SU-DHL-6 (cell line): Measurements from ENCODE around the gene SUPT4H1.
A peak's percentile ranks its signal among the peaks of the same experiment; 100 is the strongest.

Experiments used
- H2AFZ ChIP-seq: fragments of 200-600 bp; sonication (generic); 2 replicates; pipeline ENCODE4 v1.6.1; 2014; ENCODE audit warnings: low read depth, mild to moderate bottlenecking, moderate library complexity, mixed read lengths, antibody characterized with exemption, low read length; ENCODE audit not compliant: severe bottlenecking
- H3F3A ChIP-seq: fragments of 200-600 bp; shearing (Covaris generic); 2 replicates; pipeline ENCODE4 v1.6.0; 2016; ENCODE audit warnings: antibody characterized with exemption, mild to moderate bottlenecking; ENCODE audit not compliant: insufficient read depth
- H3K27ac ChIP-seq: fragments of 200-600 bp; sonication (generic); 2 replicates; pipeline ENCODE4 v1.5.1; 2016; ENCODE audit warnings: low read depth, mild to moderate bottlenecking, low read length, moderate library complexity, mixed read lengths
- H3K27me3 ChIP-seq: fragments of 200-600 bp; sonication (generic), shearing (Covaris generic); 2 replicates; pipeline ENCODE4 v1.6.0; 2014; ENCODE audit warnings: mild to moderate bottlenecking, low read length
- H3K36me3 ChIP-seq: fragments of 200-600 bp; sonication (generic); 2 replicates; pipeline ENCODE4 v1.6.1; 2014; ENCODE audit warnings: mild to moderate bottlenecking, low read length, mixed read lengths
- H3K4me2 ChIP-seq: fragments of 300-600, 200-600 bp; shearing (Covaris generic), sonication (generic); 2 replicates; pipeline ENCODE4 v1.6.0; 2014; ENCODE audit warnings: low read length, low read depth, mild to moderate bottlenecking; ENCODE audit not compliant: poor library complexity, severe bottlenecking
- H3K4me3 ChIP-seq: fragments of 200-600 bp; sonication (generic); 2 replicates; pipeline ENCODE4 v1.5.1; 2014; ENCODE audit warnings: antibody characterized with exemption, low read length, mild to moderate bottlenecking, mixed read lengths; ENCODE audit not compliant: insufficient read depth, poor library complexity, severe bottlenecking
- H3K79me2 ChIP-seq: fragments of 200-600 bp; sonication (generic); 2 replicates; pipeline ENCODE4 v1.6.1; 2014; ENCODE audit warnings: mild to moderate bottlenecking, low read length, moderate library complexity; ENCODE audit not compliant: insufficient read depth
- H3K9ac ChIP-seq: fragments of 200-600 bp; sonication (generic); 2 replicates; pipeline ENCODE4 v1.7.0; 2014; ENCODE audit warnings: mild to moderate bottlenecking, low read length
- H3K9me2 ChIP-seq: fragments of 200-600 bp; sonication (generic); replicated peaks from 2 replicates; pipeline ENCODE4 v1.6.1; 2014; ENCODE audit warnings: low read length; ENCODE audit not compliant: insufficient read depth
- H3K9me3 ChIP-seq: fragments of 200-600 bp; sonication (generic); 2 replicates; pipeline ENCODE4 v1.6.1; 2014; ENCODE audit warnings: low read length, mixed read lengths; ENCODE audit not compliant: insufficient read depth
- H4K20me1 ChIP-seq: fragments of 200-600 bp; sonication (generic); 2 replicates; pipeline ENCODE4 v1.6.1; 2014; ENCODE audit warnings: low read depth, mild to moderate bottlenecking, antibody characterized with exemption, low read length, moderate library complexity, mixed read lengths
- CTCF ChIP-seq: fragments of 200-600 bp; sonication (generic); IDR thresholded peaks from one replicate; pipeline ENCODE4 v1.5.1; 2017; ENCODE audit warnings: antibody characterized with exemption, mild to moderate bottlenecking, low read length, moderate library complexity; ENCODE audit not compliant: insufficient read depth, poor library complexity, severe bottlenecking
- EZH2phosphoT487 ChIP-seq: fragments of 200-600 bp; sonication (generic), shearing (Covaris generic); conservative IDR thresholded peaks from 2 replicates; pipeline ENCODE4 v1.6.1; 2018; ENCODE audit warnings: mild to moderate bottlenecking, antibody characterized with exemption, low read length, moderate library complexity, mixed read lengths

The SUPT4H1 gene

GRCh38 chr17:58367461-58367860, 15.5 kb upstream of the SUPT4H1 start:
- H3K4me2 ChIP-seq = peak overlapping the region; percentile 6
- H3K36me3 ChIP-seq = no peaks in the 10 kb centered on the region
- no peaks in the 10 kb centered on the region for H4K20me1 ChIP-seq
- H3K9me2 ChIP-seq = no peaks in the 10 kb centered on the region
- no peaks in the 10 kb centered on the region for H3K79me2 ChIP-seq
- H3K9me3 ChIP-seq = no peaks in the 10 kb centered on the region
- no peak overlapping the region for H3K4me3 ChIP-seq
- no peaks in the 10 kb centered on the region for H3F3A ChIP-seq
- TF ChIP-seq CTCF (no peak), EZH2phosphoT487 (no peak)
- no peaks in the 10 kb centered on the region for H3K27me3 ChIP-seq
- no peak overlapping the region for H3K9ac ChIP-seq
- peak overlapping the region; percentile 35; the same call in 1 of the 2 replicates for H3K27ac ChIP-seq
- H2AFZ ChIP-seq = no peak overlapping the region

- H3K36me3 ChIP-seq = no peaks in the 10 kb centered on the region
- H3K9ac ChIP-seq = no peak overlapping the region
- H3K4me2 ChIP-seq = no peak overlapping the region
- H3K27me3 ChIP-seq = no peaks in the 10 kb centered on the region
- no peaks in the 10 kb centered on the region for H4K20me1 ChIP-seq
- no peak overlapping the region for H3K4me3 ChIP-seq
- TF ChIP-seq EZH2phosphoT487 (no peak), CTCF (no peak)
- H2AFZ ChIP-seq = no peak overlapping the region
- peak overlapping the region; percentile 16; the same call in 1 of the 2 replicates for H3K27ac ChIP-seq
- H3K79me2 ChIP-seq = no peaks in the 10 kb centered on the region
- no peaks in the 10 kb centered on the region for H3F3A ChIP-seq
- no peaks in the 10 kb centered on the region for H3K9me3 ChIP-seq
- no peaks in the 10 kb centered on the region for H3K9me2 ChIP-seq
Observed at GRCh38 chr17:58365980-58366595, 14.1 kb upstream of the SUPT4H1 start.

DNA sequence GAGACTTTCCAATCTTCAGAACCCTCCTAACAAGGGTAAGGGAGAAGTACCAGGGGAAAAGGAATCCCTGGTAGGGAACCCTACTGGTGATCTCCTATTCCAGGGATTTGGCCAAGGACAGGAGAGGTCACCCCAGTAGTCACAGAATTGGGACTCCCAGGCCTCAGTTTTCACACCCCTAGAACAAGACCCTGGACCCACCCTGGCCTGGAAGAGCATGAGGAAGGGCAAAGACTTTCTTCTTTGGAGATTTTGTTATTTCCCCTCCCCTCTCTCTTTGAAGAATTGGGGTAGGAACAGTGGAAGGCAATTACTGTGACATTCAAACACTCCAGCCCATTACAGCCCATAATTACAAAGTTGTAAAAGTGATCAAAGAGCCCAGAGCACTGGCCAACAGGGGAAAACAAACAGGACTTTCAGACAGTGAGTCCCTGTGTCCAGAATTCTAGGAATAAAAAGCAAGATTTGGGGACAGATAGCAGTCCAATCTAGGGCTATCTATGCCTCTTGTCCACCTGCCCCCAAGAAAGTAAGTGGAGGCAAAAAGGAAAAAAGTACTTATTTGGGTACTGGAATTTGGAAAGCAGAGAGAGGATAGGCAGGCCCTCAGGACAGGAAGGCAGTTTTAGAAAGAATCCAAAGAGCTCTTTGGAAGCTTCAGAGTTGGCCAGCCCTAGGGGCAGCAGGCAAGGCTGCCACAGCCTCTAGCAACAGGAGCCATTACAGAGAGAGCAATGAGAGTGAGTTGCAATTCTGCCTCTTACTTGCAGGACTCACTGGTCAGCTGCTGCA, 13.4 kb upstream of the SUPT4H1 start:
- H3K9ac ChIP-seq = no peak overlapping the region
- H3K9me2 ChIP-seq = no peaks in the 10 kb centered on the region
- no peaks in the 10 kb centered on the region for H3K9me3 ChIP-seq
- H3K4me3 ChIP-seq = no peak overlapping the region
- no peaks in the 10 kb centered on the region for H3K79me2 ChIP-seq
- no peak overlapping the region for H3K4me2 ChIP-seq
- no peaks in the 10 kb centered on the region for H3K27me3 ChIP-seq
- TF ChIP-seq CTCF = no peak
- no peak for TF ChIP-seq EZH2phosphoT487
- H2AFZ ChIP-seq = no peak overlapping the region
- no peaks in the 10 kb centered on the region for H4K20me1 ChIP-seq
- H3K36me3 ChIP-seq = no peaks in the 10 kb centered on the region
- H3F3A ChIP-seq = no peaks in the 10 kb centered on the region
- no peak overlapping the region for H3K27ac ChIP-seq
